ENCODE results near the gene SPRYD4.

SPRYD4 gene

GRCh38 chr12:56488041-56488955, 19.9 kb downstream of the SPRYD4 start, which contains the start of gene GLS2:
TSS of gene GLS2 (minus strand) at chr12:56488161. CDS start at chr12:56488118, 43 bp downstream.
- no peak for TF ChIP-seq TAF1 (IDR thresholded peaks at IDR 0.05; ENCODE audit: borderline replicate concordance, insufficient read depth, low read length)
- TF ChIP-seq POLR2AphosphoS5 (IDR thresholded peaks at IDR 0.05; ENCODE audit: low read depth, low read length) = no peak
- TF ChIP-seq FOXP2 (optimal IDR thresholded peaks at IDR 0.05; ENCODE audit: borderline replicate concordance, extremely low read depth, extremely low read length, insufficient read depth) = no peak
- no peak for TF ChIP-seq SIN3A (IDR thresholded peaks at IDR 0.05; ENCODE audit: borderline replicate concordance, insufficient read depth, low read length)
- no peak for TF ChIP-seq REST (IDR thresholded peaks at IDR 0.05; ENCODE audit: insufficient read depth in 1 of 2, low read depth in 2 of 2, low read length in 2 of 2)

- no peak for TF ChIP-seq SIN3A (IDR thresholded peaks at IDR 0.05; ENCODE audit: borderline replicate concordance, insufficient read depth, low read length)
- TF ChIP-seq TAF1 (IDR thresholded peaks at IDR 0.05; ENCODE audit: borderline replicate concordance, insufficient read depth, low read length) = no peak
- TF ChIP-seq FOXP2 (optimal IDR thresholded peaks at IDR 0.05; ENCODE audit: borderline replicate concordance, extremely low read depth, extremely low read length, insufficient read depth) = no peak
- no peak for TF ChIP-seq REST (IDR thresholded peaks at IDR 0.05; ENCODE audit: insufficient read depth in 1 of 2, low read depth in 2 of 2, low read length in 2 of 2)
- TF ChIP-seq POLR2AphosphoS5 (IDR thresholded peaks at IDR 0.05; ENCODE audit: low read depth, low read length) = no peak
Measured at GRCh38 chr12:56490360-56490759, 22.0 kb downstream of the SPRYD4 start.

- TF ChIP-seq REST (IDR thresholded peaks at IDR 0.05; ENCODE audit: insufficient read depth in 1 of 2, low read depth in 2 of 2, low read length in 2 of 2) (no peak), TAF1 (IDR thresholded peaks at IDR 0.05; ENCODE audit: borderline replicate concordance, insufficient read depth, low read length) (no peak), SIN3A (IDR thresholded peaks at IDR 0.05; ENCODE audit: borderline replicate concordance, insufficient read depth, low read length) (no peak), POLR2AphosphoS5 (IDR thresholded peaks at IDR 0.05; ENCODE audit: low read depth, low read length) (no peak), FOXP2 (optimal IDR thresholded peaks at IDR 0.05; ENCODE audit: borderline replicate concordance, extremely low read depth, extremely low read length, insufficient read depth) (no peak)
Measured at GRCh38 chr12:56510786-56511185, 42.4 kb downstream of the SPRYD4 start.

- TF ChIP-seq SIN3A (IDR thresholded peaks at IDR 0.05; ENCODE audit: borderline replicate concordance, insufficient read depth, low read length) (no peak), FOXP2 (optimal IDR thresholded peaks at IDR 0.05; ENCODE audit: borderline replicate concordance, extremely low read depth, extremely low read length, insufficient read depth) (no peak), REST (IDR thresholded peaks at IDR 0.05; ENCODE audit: insufficient read depth in 1 of 2, low read depth in 2 of 2, low read length in 2 of 2) (no peak), TAF1 (IDR thresholded peaks at IDR 0.05; ENCODE audit: borderline replicate concordance, insufficient read depth, low read length) (no peak), POLR2AphosphoS5 (IDR thresholded peaks at IDR 0.05; ENCODE audit: low read depth, low read length) (no peak)
Measured at GRCh38 chr12:56517854-56518253, 49.5 kb downstream of the SPRYD4 start.

All from PFSK-1 (cell line).